Heart left ventricle (tissue), 13 donors: Measurements from ENCODE around the gene DPPA5.

Source experiments
- POLR2A ChIP-seq, 2 donors: fragments of 450-650 bp; IDR thresholded peaks; one replicate each; pipeline ENCODE4 v1.6.1; 2017; ENCODE audit warnings: antibody characterized with exemption in 2 of 2, mild to moderate bottlenecking in 2 of 2, moderate library complexity in 2 of 2
- TF ChIP-seq, protein P1 (sequence below), 12 donors: fragments of 200-600 bp; sonication (generic) in 4 of 12; IDR thresholded peaks; one replicate each; pipeline versions ENCODE4 v1.5.0 to v1.8.0; 2018 to 2022; ENCODE audit warnings: antibody characterized with exemption in 12 of 12, mild to moderate bottlenecking in 5 of 12
- donor health status: ischemic (EF 13 %, LVEDD 7.1; RV severe dilation, severe dysfunction).
- donor health status: DM: no; HTN: yes; CAD: no.
- donor health status: DM: no; HTN: no; CAD: no.
- donor health status: ischemic (EF 25% LVEDD 6.9; RV normal size, moderate dysfunction).
- donor health status: ischemic (EF 25% LVEDD 5.7; RV mildly dilated, moderate dysfunction).
- donor health status: ischemic (EF 35%, LVEDD 5.7; RV mildly dilated, moderate dysfunction).
- donor health status: nonischemic (EF 11% LVEDD 7.7; RV severe dilation, severe dysfunction).
- donor health status: DM: yes; HTN: yes; CAD: no.
- donor health status: PGD.
- donor health status: ischemic (EF 29% LVEDD 5.4; RV normal size, mild dysfunction).
- donor health status: nonischemic (EF 23%, LVEDD 6.1; RV moderate dilation, normal function).

DNA sequence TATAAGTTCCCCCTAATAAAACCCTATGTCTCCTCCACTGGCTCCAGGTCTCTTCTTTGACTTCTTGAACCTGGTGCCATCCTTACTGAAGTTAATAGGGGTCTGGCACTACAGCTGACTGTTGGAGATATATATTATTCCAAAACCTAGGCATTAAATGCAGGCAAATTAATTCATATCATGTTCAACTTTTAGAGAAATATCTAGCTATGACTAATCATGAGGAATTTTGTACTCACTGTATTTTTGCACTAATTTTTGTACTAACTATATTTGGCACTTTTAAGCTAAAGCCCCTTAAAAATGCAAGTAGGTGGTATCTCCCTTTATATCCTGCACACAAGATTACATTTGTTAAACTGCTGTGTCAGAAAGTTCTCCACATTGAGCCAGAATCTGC, 10.9 kb downstream of the DPPA5 start:
- TF ChIP-seq, protein P1, sequence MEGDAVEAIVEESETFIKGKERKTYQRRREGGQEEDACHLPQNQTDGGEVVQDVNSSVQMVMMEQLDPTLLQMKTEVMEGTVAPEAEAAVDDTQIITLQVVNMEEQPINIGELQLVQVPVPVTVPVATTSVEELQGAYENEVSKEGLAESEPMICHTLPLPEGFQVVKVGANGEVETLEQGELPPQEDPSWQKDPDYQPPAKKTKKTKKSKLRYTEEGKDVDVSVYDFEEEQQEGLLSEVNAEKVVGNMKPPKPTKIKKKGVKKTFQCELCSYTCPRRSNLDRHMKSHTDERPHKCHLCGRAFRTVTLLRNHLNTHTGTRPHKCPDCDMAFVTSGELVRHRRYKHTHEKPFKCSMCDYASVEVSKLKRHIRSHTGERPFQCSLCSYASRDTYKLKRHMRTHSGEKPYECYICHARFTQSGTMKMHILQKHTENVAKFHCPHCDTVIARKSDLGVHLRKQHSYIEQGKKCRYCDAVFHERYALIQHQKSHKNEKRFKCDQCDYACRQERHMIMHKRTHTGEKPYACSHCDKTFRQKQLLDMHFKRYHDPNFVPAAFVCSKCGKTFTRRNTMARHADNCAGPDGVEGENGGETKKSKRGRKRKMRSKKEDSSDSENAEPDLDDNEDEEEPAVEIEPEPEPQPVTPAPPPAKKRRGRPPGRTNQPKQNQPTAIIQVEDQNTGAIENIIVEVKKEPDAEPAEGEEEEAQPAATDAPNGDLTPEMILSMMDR (IDR thresholded peaks at IDR 0.05) = no peak
- TF ChIP-seq POLR2A (IDR thresholded peaks at IDR 0.05) = no peak
